GM23338 (cell line): Measurements from ENCODE around the gene NOX5. TPM values are rescaled to one million over a fixed set of nuclear protein-coding genes. Genes with fewer than 3 reads are reported as not detected.
A peak's percentile ranks its signal among the peaks of the same experiment; 100 is the strongest.

Experiments
- ATAC-seq: fragments of 200-7000 bp; cut with Tn5 transposase; 3 replicates; pipeline ENCODE4 v1.9.1; 2020
- DNase-seq: peaks from one replicate; pipeline ENCODE4 v3.0.0-alpha.2; 2015; ENCODE audit warnings: low spot score
- H2AFZ ChIP-seq: fragments of 200-600 bp; sonication (generic); 2 replicates; pipeline ENCODE4 v1.8.0; 2016; ENCODE audit warnings: antibody characterized with exemption, mild to moderate bottlenecking, moderate library complexity
- H3F3A ChIP-seq: fragments of 200-600 bp; sonication (generic); replicated peaks from 2 replicates; pipeline ENCODE4 v1.8.0; 2017; ENCODE audit warnings: antibody characterized with exemption, mixed run types, low read depth
- H3K27ac ChIP-seq: fragments of 200-600 bp; sonication (generic); 2 replicates; pipeline ENCODE4 v1.6.1; 2016; ENCODE audit warnings: low read depth
- H3K27me3 ChIP-seq: fragments of 200-600 bp; sonication (generic); 2 replicates; pipeline ENCODE4 v1.8.0; 2016; ENCODE audit warnings: mild to moderate bottlenecking, mixed run types, moderate library complexity; ENCODE audit not compliant: insufficient read depth
- H3K36me3 ChIP-seq: fragments of 200-600 bp; sonication (generic); 2 replicates; pipeline ENCODE4 v1.8.0; 2016; ENCODE audit warnings: mild to moderate bottlenecking; ENCODE audit not compliant: insufficient read depth
- H3K4me1 ChIP-seq: fragments of 200-600 bp; sonication (generic); 2 replicates; pipeline ENCODE4 v1.8.0; 2016; ENCODE audit warnings: mild to moderate bottlenecking, moderate library complexity; ENCODE audit not compliant: insufficient read depth
- H3K4me2 ChIP-seq: fragments of 200-600 bp; sonication (generic); 2 replicates; pipeline ENCODE4 v1.7.1; 2017; ENCODE audit warnings: mixed run types
- H3K4me3 ChIP-seq: fragments of 200-600 bp; sonication (generic); 2 replicates; pipeline ENCODE4 v1.6.1; 2016; ENCODE audit warnings: mixed run types
- H3K79me2 ChIP-seq: fragments of 200-600 bp; sonication (generic); replicated peaks from 2 replicates; pipeline ENCODE4 v1.8.0; 2017; ENCODE audit warnings: mild to moderate bottlenecking; ENCODE audit not compliant: insufficient read depth
- H3K9me2 ChIP-seq: fragments of 200-600 bp; sonication (generic); 2 replicates; pipeline ENCODE4 v1.8.0; 2017; ENCODE audit not compliant: insufficient read depth
- H4K20me1 ChIP-seq: fragments of 200-600 bp; sonication (generic); replicated peaks from 2 replicates; pipeline ENCODE4 v1.8.0; 2017; ENCODE audit warnings: mild to moderate bottlenecking; ENCODE audit not compliant: insufficient read depth
- H3K27ac Mint-ChIP-seq: 2 replicates; pipeline ENCODE4 v1.8.0; 2020; ENCODE audit warnings: inconsistent platforms, mild to moderate bottlenecking, moderate library complexity, mixed read lengths
- H3K27me3 Mint-ChIP-seq: 3 replicates; pipeline ENCODE4 v1.8.0; 2022; ENCODE audit warnings: low read depth, mild to moderate bottlenecking, moderate library complexity, mixed read lengths, inconsistent platforms; ENCODE audit not compliant: insufficient read depth, poor library complexity
- H3K36me3 Mint-ChIP-seq: 3 replicates; pipeline ENCODE4 v1.8.0; 2021; ENCODE audit warnings: low read depth, mild to moderate bottlenecking, inconsistent platforms, moderate library complexity, mixed read lengths
- H3K4me1 Mint-ChIP-seq: 3 replicates; pipeline ENCODE4 v1.8.0; 2020; ENCODE audit warnings: mild to moderate bottlenecking, inconsistent platforms, mixed read lengths
- H3K4me3 Mint-ChIP-seq: 3 replicates; pipeline ENCODE4 v1.8.0; 2021; ENCODE audit warnings: moderate library complexity, mild to moderate bottlenecking, inconsistent platforms, mixed read lengths
- H3K9me3 Mint-ChIP-seq: 3 replicates; pipeline ENCODE4 v1.8.0; 2020; ENCODE audit warnings: moderate library complexity, mild to moderate bottlenecking, inconsistent platforms, mixed read lengths
- CREB1 ChIP-seq: fragments of 250-450 bp; sonication (Bioruptor Pico); IDR thresholded peaks from 2 replicates; pipeline ENCODE4 v1.5.0; 2020; ENCODE audit warnings: low read depth, mild to moderate bottlenecking, moderate library complexity
- CTCF ChIP-seq, 2 experiments: fragments of 200-600 bp in 1 of 2; sonication (generic) in 1 of 2; conservative IDR thresholded peaks; 2 replicates each; pipeline versions ENCODE4 v1.5.1 to v1.6.1; 2016 to 2017; ENCODE audit warnings: antibody characterized with exemption in 2 of 2, low read depth in 2 of 2, mild to moderate bottlenecking in 2 of 2, moderate library complexity in 1 of 2
- ETS1 ChIP-seq: IDR thresholded peaks from 2 replicates; pipeline ENCODE4 v1.6.1; 2016; ENCODE audit warnings: antibody characterized with exemption
- EZH2 ChIP-seq: fragments of 200-600 bp; sonication (generic); IDR thresholded peaks from one replicate; pipeline ENCODE4 v1.8.0; 2017; ENCODE audit warnings: antibody characterized with exemption, mild to moderate bottlenecking, low read depth; ENCODE audit not compliant: unreplicated experiment
- EZH2phosphoT487 ChIP-seq: fragments of 200-600 bp; sonication (generic); IDR thresholded peaks from one replicate; pipeline ENCODE4 v1.8.1; 2018; ENCODE audit warnings: antibody characterized with exemption; ENCODE audit not compliant: unreplicated experiment
- JUNB ChIP-seq: IDR thresholded peaks from one replicate; pipeline ENCODE4 v1.6.1; 2016; ENCODE audit warnings: antibody characterized with exemption; ENCODE audit not compliant: unreplicated experiment
- NANOG ChIP-seq: IDR thresholded peaks from 2 replicates; pipeline ENCODE4 v1.6.1; 2016; ENCODE audit warnings: antibody characterized with exemption, borderline replicate concordance
- POLR2AphosphoS5 ChIP-seq: IDR thresholded peaks from 2 replicates; pipeline ENCODE4 v1.6.1; 2016; ENCODE audit warnings: antibody characterized with exemption, low read depth
- REST ChIP-seq: IDR thresholded peaks from one replicate; pipeline ENCODE4 v1.6.1; 2018; ENCODE audit warnings: antibody characterized with exemption; ENCODE audit not compliant: unreplicated experiment
- STAT1 ChIP-seq: IDR thresholded peaks from one replicate; pipeline ENCODE4 v1.6.1; 2016; ENCODE audit warnings: antibody characterized with exemption; ENCODE audit not compliant: unreplicated experiment
- ZNF114 ChIP-seq: fragments of 250-450 bp; sonication (Bioruptor Pico); IDR thresholded peaks from 2 replicates; pipeline ENCODE4 v1.5.0; 2020; ENCODE audit warnings: mild to moderate bottlenecking, moderate library complexity
- ZNF331 ChIP-seq: fragments of 250-450 bp; sonication (Bioruptor Pico); IDR thresholded peaks from 2 replicates; pipeline ENCODE4 v1.5.0; 2020; ENCODE audit warnings: low read depth, mild to moderate bottlenecking, moderate library complexity
- ZNF462 ChIP-seq: fragments of 250-450 bp; sonication (Bioruptor Pico); IDR thresholded peaks from 2 replicates; pipeline ENCODE4 v1.5.0; 2020; ENCODE audit warnings: mild to moderate bottlenecking, moderate library complexity
- polyA plus RNA-seq: library from polyadenylated mRNA; unstranded; fragments of >200 nt; fragmentation: Nextera tagmentation; extraction: Ambion mirVana; gene quantifications from 2 replicates; pipeline ENCODE4 v1.2.1, GENCODE V29; 2016
- total RNA-seq: library from RNA; depleted of rRNA; stranded (reverse); fragments of >200 nt; shearing (Covaris generic); gene quantifications from 2 replicates; pipeline ENCODE4 v1.2.3, GENCODE V29; 2014

NOX5 gene
- total and polyA plus RNA-seq, 2 experiments from 2014 or later = 0.03 TPM; not detected in 1

DNA sequence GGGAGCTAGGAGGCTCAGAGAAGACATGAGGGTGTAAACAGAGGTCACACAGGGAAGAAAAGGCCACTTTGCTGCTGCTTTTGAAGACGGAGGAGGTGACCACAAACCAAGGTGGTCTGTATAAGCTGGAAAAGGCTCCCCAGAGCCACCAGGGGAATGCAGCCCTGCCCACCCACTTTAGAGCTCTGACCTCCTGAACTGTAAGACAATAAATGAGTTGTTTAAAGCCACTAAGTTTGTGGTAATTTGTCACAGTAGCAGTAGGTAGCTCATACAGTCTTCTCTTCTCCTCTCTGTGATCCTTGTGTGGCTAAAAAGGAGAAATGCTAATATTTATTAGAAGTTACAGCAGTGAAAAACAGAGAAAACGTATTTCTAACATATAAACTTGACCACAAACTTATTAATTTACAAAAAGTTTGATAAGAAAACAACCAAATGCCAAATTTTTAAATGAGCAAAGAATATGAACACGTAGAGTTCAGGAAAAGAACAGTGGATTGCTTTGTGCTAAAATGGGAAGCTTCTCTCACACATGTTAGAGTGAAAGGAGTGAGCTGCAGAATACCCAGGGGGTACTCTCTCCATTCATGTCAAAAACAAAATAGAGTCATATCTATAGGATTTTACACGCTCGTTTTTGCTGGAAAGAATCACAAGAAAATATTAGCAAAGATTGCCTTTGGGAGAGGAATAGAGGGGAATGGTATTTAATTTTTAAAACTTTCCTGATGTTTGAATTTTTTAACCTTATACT is 71.0 kb downstream of the NOX5 start:
- no peaks in the 10 kb centered on the region for H4K20me1 ChIP-seq
- H3K4me1 ChIP-seq = peaks cover 72% of the 10 kb centered on the region
- no peak overlapping the region for H3K4me3 ChIP-seq
- peaks cover 10% of the 10 kb centered on the region for H3K27me3 ChIP-seq
- Mint-ChIP-seq H3K4me3 (no peak overlapping the region), H3K27me3 (peaks cover 19% of the 10 kb centered on the region), H3K27ac (0 out of 2 replicates have a peak overlapping the region, but pooled peaks have one; percentile 91), H3K9me3 (no peaks in the 10 kb centered on the region), H3K36me3 (no peaks in the 10 kb centered on the region; the same call in 2 of the 3 replicates), H3K4me1 (peaks cover 87% of the 10 kb centered on the region)
- no peaks in the 10 kb centered on the region for H3K79me2 ChIP-seq
- DNase-seq (no peak), ATAC-seq (no peak)
- H3F3A ChIP-seq = peaks cover 27% of the 10 kb centered on the region
- TF ChIP-seq STAT1 = no peak
- TF ChIP-seq ZNF114 (CRISPR knock-in tag) = no peak
- no peak for TF ChIP-seq EZH2
- TF ChIP-seq JUNB = no peak
- no peak for TF ChIP-seq ETS1
- TF ChIP-seq CTCF (conservative IDR thresholded peaks at IDR 0.05; ENCODE audit: low read depth in 2 of 2) = no peak
- TF ChIP-seq CREB1 (CRISPR knock-in tag) = no peak
- no peak for TF ChIP-seq POLR2AphosphoS5
- no peak for TF ChIP-seq NANOG
- no peak for TF ChIP-seq ZNF462 (CRISPR knock-in tag)
- no peak for TF ChIP-seq EZH2phosphoT487
- TF ChIP-seq REST = no peak
- TF ChIP-seq ZNF331 = no peak
- H3K9me2 ChIP-seq = no peaks in the 10 kb centered on the region
- no peaks in the 10 kb centered on the region for H3K36me3 ChIP-seq
- no peak overlapping the region for H3K27ac ChIP-seq
- peak overlapping the region; percentile 52; the same call in 1 of the 2 replicates for H2AFZ ChIP-seq
- peak overlapping the region; percentile 77 for H3K4me2 ChIP-seq
